Placental epithelial cell (primary cell): ENCODE measurements around the gene EFR3B. TPM values are rescaled to one million over a fixed set of nuclear protein-coding genes. Genes with fewer than 3 reads are reported as not detected.

Experiments
- small RNA-seq: library from RNA; depleted of rRNA; stranded (forward); fragments of <200 nt; gene quantifications from one replicate; pipeline ENCODE3, GENCODE V24; 2012
- total RNA-seq: library from RNA; depleted of rRNA; stranded (reverse); fragments of >200 nt; gene quantifications from 2 replicates; pipeline ENCODE4 v1.2.3, GENCODE V29; 2012

EFR3B gene
- total RNA-seq, result 0.39 and 0.43 TPM in 2 replicates

GRCh38 chr2:25041928-25042320, at the start of gene EFR3B:
Gene EFR3B (plus strand): TSS chr2:25042076. CDS start chr2:25042313, 237 bp downstream.

GRCh38 chr2:25168256-25169072, 126.6 kb downstream of the EFR3B start, which contains the start of gene POMC:
Gene POMC (minus strand): TSS chr2:25168580. CDS start chr2:25164772, 3,808 bp downstream.

Small RNA genes lying within 50 kb of the gene (small RNA-seq; reads per million reads assigned to genes)
- gene RF00019, result not detected
- gene RN7SL856P, result not detected

Other genes starting within 250 kb of the EFR3B start
- gene PTRHD1, start 248.7 kb upstream of the EFR3B start, total RNA-seq, result 32.4 and 40.8 TPM in 2 replicates
- 18.5 and 21.4 TPM in 2 replicates for gene CENPO, start 248.7 kb upstream of the EFR3B start, total RNA-seq
- 25.8 and 34.2 TPM in 2 replicates for gene ADCY3, start 121.8 kb upstream of the EFR3B start, total RNA-seq
- gene DNAJC27, start 70.1 kb upstream of the EFR3B start, total RNA-seq, result 3.4 and 6.7 TPM in 2 replicates
- gene POMC, start 126.5 kb downstream of the EFR3B start, total RNA-seq, result 1.2 and 4.2 TPM in 2 replicates